Fibroblast of skin of right quadriceps (primary cell): ENCODE measurements around the gene TOP3B.

Source experiments
- DNase-seq: peaks from one replicate; pipeline ENCODE4 v3.0.0-alpha.2; 2013

The TOP3B gene

GRCh38 chr22:21942407-21943343 is 39.9 kb downstream of the TOP3B start:
- peak; percentile 85 for DNase-seq

GRCh38 chr22:21941921-21942320 is 40.7 kb downstream of the TOP3B start:
- no peak for DNase-seq

- DNase-seq = no peak
These were observed 42.1 kb downstream of the TOP3B start for GRCh38 chr22:21940521-21940920.

DNA sequence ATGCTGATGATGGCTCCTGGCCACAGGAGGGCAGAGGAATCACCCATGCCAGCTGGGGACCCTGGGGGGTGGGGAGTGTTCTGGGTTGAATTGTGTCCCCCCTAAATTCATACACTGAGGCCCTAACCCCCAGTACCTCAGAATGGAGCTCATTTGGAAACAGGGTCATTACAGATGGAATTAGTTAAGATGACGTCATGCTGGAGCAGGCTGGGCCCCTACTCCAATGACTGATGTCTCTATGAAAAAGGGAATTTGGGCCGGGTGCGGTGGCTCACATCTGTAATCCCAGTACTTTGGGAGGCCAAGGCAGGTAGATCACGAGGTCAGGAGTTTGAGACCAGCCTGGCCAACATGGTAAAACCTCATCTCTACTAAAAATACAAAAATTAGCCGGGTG is 42.7 kb downstream of the TOP3B start:
- peak; percentile 25 for DNase-seq

GRCh38 chr22:21939461-21939913 is 43.1 kb downstream of the TOP3B start:
- no peak for DNase-seq

- no peak for DNase-seq
These were observed 43.7 kb downstream of the TOP3B start for GRCh38 chr22:21938906-21939305.

DNA sequence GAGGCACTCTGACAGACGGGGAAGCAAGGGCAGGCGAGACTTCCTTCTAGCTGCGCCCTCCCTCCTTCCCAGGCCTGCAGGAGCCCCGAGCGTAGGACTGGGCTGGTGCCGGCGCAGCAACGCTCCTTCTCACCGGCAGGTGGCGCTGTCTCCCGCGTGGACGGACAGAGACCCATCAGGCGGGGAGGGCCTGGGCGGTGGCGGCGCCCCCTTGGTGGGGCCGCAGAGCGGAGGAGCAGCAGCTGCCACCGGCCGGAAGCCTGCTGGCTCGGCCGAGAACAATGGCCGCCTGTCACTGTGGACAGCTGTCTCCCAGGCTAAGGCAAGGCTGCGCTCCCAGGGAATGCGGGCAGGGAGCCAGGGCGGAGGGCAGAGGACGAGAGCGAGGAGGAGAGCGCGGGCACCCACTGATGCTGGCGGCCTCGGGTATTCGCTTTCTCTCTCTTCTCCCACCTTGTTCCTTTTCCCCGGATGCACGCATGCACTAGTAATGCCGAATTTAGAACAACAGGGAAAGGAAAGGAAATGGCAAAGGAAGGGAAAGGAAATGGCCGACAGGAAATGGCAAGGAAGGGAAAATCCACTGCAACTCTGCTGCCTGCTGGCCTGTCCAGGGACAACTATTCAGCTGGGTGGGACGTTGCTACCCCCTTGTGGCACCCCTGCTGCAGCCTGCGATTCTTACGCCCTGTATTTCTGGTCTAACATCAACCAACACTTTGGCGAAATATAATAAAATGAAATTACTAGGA is 44.3 kb downstream of the TOP3B start:
- peak; percentile 86 for DNase-seq

GRCh38 chr22:21937821-21938070 is 44.8 kb downstream of the TOP3B start:
- peak; percentile 89 for DNase-seq

GRCh38 chr22:21937041-21937820 is 45.4 kb downstream of the TOP3B start:
- DNase-seq = no peak

- no peak for DNase-seq
These were observed 46.3 kb downstream of the TOP3B start for GRCh38 chr22:21936151-21936775.

DNA sequence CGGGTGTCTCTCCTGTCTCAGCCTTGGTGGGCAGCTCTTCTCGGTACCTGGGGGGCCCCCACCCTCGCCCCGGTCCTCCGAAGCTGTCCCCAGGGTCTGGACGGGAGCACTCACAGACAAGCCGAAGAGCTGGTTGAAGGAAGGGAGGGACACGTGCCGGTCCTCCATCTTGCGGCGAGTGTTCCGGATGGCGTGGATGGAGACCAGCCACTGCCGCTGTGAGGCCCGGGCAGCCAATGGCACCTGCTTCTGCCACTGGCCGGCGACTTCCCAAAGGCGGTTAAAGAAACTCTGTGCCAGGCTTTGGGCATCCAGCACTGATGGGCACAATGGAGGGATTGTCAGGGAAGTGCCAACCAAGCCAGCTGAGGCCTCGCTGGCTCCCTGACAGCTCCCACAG is 48.7 kb downstream of the TOP3B start:
- DNase-seq = no peak

DNA sequence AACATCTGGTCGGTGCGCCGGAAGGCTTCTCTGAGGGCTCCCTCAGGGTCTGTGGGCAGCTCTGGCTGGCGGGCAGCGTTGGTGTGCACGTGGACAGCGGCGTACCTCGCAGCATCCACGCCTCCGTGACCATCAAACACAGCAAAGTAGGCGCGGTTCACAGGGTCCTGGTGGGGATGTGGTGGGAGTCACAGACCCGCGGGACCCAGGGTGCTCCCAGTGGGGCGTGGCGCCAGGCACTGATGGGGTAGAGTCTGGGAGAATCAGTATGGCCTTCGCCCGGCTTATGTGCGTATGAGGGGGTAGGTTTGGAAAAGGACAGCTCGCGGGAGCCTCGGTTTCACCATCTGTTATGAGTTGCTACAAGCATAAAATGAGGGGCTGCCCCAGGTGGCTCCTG is 49.2 kb downstream of the TOP3B start:
- DNase-seq = no peak

DNA sequence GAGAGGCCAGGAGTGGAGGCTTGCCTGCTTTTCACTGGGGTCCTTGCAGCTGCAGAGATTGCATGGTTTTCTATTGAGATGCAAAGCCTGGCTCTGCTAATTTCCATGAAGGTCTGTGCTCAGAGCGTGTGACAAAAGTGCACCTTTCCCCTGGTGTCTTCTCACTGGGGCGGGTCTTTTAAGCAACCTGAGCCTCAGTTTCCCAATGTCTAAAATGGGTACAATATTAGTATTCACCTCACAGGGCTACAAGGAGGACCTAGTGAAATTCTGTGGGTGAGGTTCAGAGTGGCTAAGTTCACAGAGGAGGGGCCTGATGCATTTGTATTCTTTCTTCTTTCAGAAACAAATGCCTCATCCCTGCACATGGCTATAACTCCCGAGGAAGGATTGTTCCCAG is 50.2 kb downstream of the TOP3B start:
- no peak for DNase-seq

DNA sequence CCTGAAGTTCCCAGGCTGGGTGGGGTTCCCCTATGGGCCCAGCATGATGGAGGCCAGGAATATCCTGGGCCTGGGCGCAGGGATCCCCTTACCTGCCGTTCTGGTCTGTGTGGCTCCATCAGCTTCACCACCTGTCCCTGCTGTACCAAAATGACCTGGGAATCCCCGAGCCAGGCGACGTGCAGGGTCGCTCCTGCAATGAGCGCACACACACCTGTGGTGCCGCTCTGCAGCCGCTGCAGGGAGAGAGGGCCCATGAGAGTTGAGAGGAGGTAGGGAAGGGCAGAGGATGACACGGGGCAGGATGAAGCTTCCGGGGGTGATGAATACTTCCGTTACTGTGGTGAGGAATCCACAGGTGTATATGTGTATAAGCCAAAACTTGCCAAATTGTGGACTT is 51.5 kb downstream of the TOP3B start:
- DNase-seq = no peak

- DNase-seq = no peak
These were observed 53.3 kb downstream of the TOP3B start for GRCh38 chr22:21929253-21929652.

- DNase-seq = no peak
These were observed 54.5 kb downstream of the TOP3B start for GRCh38 chr22:21928048-21928447.

DNA sequence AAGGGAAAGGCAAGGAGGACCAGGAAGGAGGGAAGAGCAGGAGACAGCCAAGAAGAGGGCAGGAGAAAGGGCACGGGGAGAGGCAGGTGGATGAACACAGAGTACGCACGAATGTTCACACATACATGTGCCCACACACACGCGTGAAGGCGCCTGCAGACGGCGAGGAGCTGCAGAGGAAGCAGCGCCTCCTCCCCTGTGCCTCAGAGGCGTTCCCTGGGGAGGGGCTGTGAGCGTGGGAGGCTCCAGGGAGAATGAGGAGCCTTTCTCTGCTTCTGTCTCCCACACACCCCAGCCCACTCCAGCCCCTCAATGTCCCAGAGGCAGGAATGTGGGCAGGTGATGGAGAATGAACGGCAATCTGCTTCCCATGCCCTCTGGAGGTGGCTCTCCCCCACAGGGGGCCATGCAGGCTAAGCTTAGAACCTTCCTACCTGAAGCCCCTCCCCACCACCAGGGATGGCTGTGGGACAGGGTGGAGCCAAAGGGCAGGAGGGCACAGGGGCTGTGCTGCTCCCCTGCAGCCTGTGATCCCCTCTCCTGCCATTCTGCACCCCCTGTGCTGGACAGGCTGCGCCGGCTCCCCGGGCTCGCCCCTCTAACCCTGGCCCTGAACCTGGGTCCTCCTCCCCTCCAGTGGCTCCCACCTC is 55.3 kb downstream of the TOP3B start:
- no peak for DNase-seq

DNA sequence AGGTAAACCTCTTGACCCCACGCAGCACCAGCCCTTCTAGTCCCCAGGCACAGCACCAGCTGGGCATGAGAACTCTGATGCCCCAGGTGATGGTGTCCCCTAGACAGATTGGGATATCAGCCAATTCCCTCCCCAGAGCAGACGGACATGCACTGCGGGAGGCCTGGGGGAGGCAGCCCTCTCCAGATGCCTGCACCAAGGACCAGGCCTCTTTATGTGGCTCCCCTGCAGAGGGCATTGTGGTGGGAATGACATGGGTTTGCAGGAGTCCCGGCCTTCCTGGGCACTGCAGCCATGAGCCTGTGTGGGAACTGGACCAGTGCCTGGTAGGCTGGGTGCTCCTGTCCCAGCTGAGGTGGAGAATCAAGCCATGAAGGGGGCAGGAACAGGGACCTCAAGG is 55.9 kb downstream of the TOP3B start:
- DNase-seq = no peak

- DNase-seq = no peak
These were observed 59.4 kb downstream of the TOP3B start for GRCh38 chr22:21923163-21923561.

GRCh38 chr22:21922370-21923162 is 60.0 kb downstream of the TOP3B start:
- no peak for DNase-seq

- peak; percentile 53 for DNase-seq
These were observed 60.9 kb downstream of the TOP3B start for GRCh38 chr22:21921729-21922128.
